ENCODE measurements around the gene NLN.
"Not testable (repeated sequence)": the region's sequence is repeated elsewhere in the genome, so short reads cannot be mapped to it uniquely, and the experiment has no call there.

Gene NLN

GRCh38 chr5:65775476-65775875, 53.5 kb downstream of the NLN start:
- no peak for DNase-seq

GRCh38 chr5:65776441-65777141, 54.6 kb downstream of the NLN start:
- DNase-seq: no peak

GRCh38 chr5:65778126-65778525, 56.1 kb downstream of the NLN start:
- no peak for DNase-seq

GRCh38 chr5:65779643-65780042, 57.6 kb downstream of the NLN start:
- no peak for DNase-seq

- DNase-seq: not testable (repeated sequence)
Observed at GRCh38 chr5:65788296-65788695, 66.3 kb downstream of the NLN start.

GRCh38 chr5:65790371-65791163, 68.6 kb downstream of the NLN start:
- DNase-seq: no peak

- no peak for DNase-seq
Observed at GRCh38 chr5:65791712-65792673, 70.0 kb downstream of the NLN start.

GRCh38 chr5:65796269-65796668, 74.3 kb downstream of the NLN start:
- DNase-seq: no peak

GRCh38 chr5:65796751-65797316, 74.8 kb downstream of the NLN start:
- no peak for DNase-seq

GRCh38 chr5:65797481-65797880, 75.5 kb downstream of the NLN start:
- DNase-seq: no peak

GRCh38 chr5:65799857-65800256, 77.9 kb downstream of the NLN start:
- DNase-seq: no peak

- no peak for DNase-seq
Observed at GRCh38 chr5:65800775-65801174, 78.8 kb downstream of the NLN start.

GRCh38 chr5:65801352-65801783, 79.4 kb downstream of the NLN start:
- DNase-seq: no peak

GRCh38 chr5:65802080-65802479, 80.1 kb downstream of the NLN start:
- no peak for DNase-seq

- DNase-seq: no peak
Observed at GRCh38 chr5:65802820-65803219, 80.8 kb downstream of the NLN start.

- no peak for DNase-seq
Observed at GRCh38 chr5:65803699-65804391, 81.8 kb downstream of the NLN start.

- DNase-seq: no peak
Observed at GRCh38 chr5:65805089-65805488, 83.1 kb downstream of the NLN start.

GRCh38 chr5:65807494-65807893, 85.5 kb downstream of the NLN start:
- not testable (repeated sequence) for DNase-seq

GRCh38 chr5:65808251-65808741, 86.3 kb downstream of the NLN start:
- DNase-seq: no peak

GRCh38 chr5:65808818-65809217, 86.8 kb downstream of the NLN start:
- no peak for DNase-seq

- no peak for DNase-seq
Observed at GRCh38 chr5:65809817-65810531, 88.0 kb downstream of the NLN start.
